T-helper 1 cell treated with Interleukin-12 subunit alpha and Interleukin-12 subunit beta and Interleukin-4 antibody, amounts not matched to agents 30 μg/mL and 1 μg/mL, for 36 hours (primary cell): ENCODE results near the gene MCEMP1.

Experiments used
- H3K27ac Mint-ChIP-seq: one replicate; pipeline ENCODE4 v1.8.0; 2021; ENCODE audit warnings: mild to moderate bottlenecking, mixed read lengths
- H3K27me3 Mint-ChIP-seq: one replicate; pipeline ENCODE4 v1.8.0; 2021; ENCODE audit warnings: low read depth, mixed read lengths
- H3K36me3 Mint-ChIP-seq: one replicate; pipeline ENCODE4 v1.8.0; 2021; ENCODE audit warnings: low read depth, mixed read lengths
- H3K4me1 Mint-ChIP-seq: one replicate; pipeline ENCODE4 v1.8.0; 2021; ENCODE audit warnings: low read depth, mixed read lengths
- H3K4me3 Mint-ChIP-seq: one replicate; pipeline ENCODE4 v1.8.0; 2021; ENCODE audit warnings: mild to moderate bottlenecking, moderate library complexity, mixed read lengths
- H3K9me3 Mint-ChIP-seq: one replicate; pipeline ENCODE4 v1.8.0; 2021; ENCODE audit warnings: mixed read lengths

The MCEMP1 gene

GRCh38 chr19:7674010-7675005 is 2.6 kb upstream of the MCEMP1 start:
- H3K4me3 Mint-ChIP-seq, result no peak overlapping the region
- H3K9me3 Mint-ChIP-seq, result no peaks in the 10 kb centered on the region
- peaks cover 47% of the 10 kb centered on the region for H3K27me3 Mint-ChIP-seq
- H3K27ac Mint-ChIP-seq, result no peak overlapping the region
- H3K4me1 Mint-ChIP-seq, result peaks cover 26% of the 10 kb centered on the region
- H3K36me3 Mint-ChIP-seq, result no peaks in the 10 kb centered on the region

GRCh38 chr19:7676376-7676775 is 514 bp upstream of the MCEMP1 start:
- peak overlapping the region; percentile 31 for H3K4me3 Mint-ChIP-seq
- peaks cover 31% of the 10 kb centered on the region for H3K4me1 Mint-ChIP-seq

GRCh38 chr19:7677669-7678311 is 900 bp downstream of the MCEMP1 start:
- peak overlapping the region; percentile 50 for H3K27ac Mint-ChIP-seq
- H3K36me3 Mint-ChIP-seq, result peaks cover 6% of the 10 kb centered on the region
- peaks cover 36% of the 10 kb centered on the region for H3K4me1 Mint-ChIP-seq
- H3K27me3 Mint-ChIP-seq, result peaks cover 29% of the 10 kb centered on the region
- H3K9me3 Mint-ChIP-seq, result no peaks in the 10 kb centered on the region
- no peak overlapping the region for H3K4me3 Mint-ChIP-seq

More at GRCh38 chr19:7676376-7676775, 514 bp upstream of the MCEMP1 start:
- Mint-ChIP-seq H3K36me3 (no peaks in the 10 kb centered on the region), H3K27me3 (peaks cover 34% of the 10 kb centered on the region), H3K9me3 (no peaks in the 10 kb centered on the region), H3K27ac (no peak overlapping the region)

GRCh38 chr19:7678971-7679751 is 2.3 kb downstream of the MCEMP1 start:
- peak overlapping the region; percentile 43 for H3K4me3 Mint-ChIP-seq
- H3K36me3 Mint-ChIP-seq, result peaks cover 7% of the 10 kb centered on the region
- H3K4me1 Mint-ChIP-seq, result peaks cover 36% of the 10 kb centered on the region
- H3K9me3 Mint-ChIP-seq, result no peaks in the 10 kb centered on the region
- peaks cover 26% of the 10 kb centered on the region for H3K27me3 Mint-ChIP-seq
- peak overlapping the region; percentile 67 for H3K27ac Mint-ChIP-seq

- no peaks in the 10 kb centered on the region for H3K9me3 Mint-ChIP-seq
- H3K27ac Mint-ChIP-seq, result peak overlapping the region; percentile 67
- H3K4me1 Mint-ChIP-seq, result peaks cover 34% of the 10 kb centered on the region
- peaks cover 7% of the 10 kb centered on the region for H3K36me3 Mint-ChIP-seq
- H3K27me3 Mint-ChIP-seq, result peaks cover 22% of the 10 kb centered on the region
- peak overlapping the region; percentile 58 for H3K4me3 Mint-ChIP-seq
Observed at GRCh38 chr19:7679771-7680605, 3.1 kb downstream of the MCEMP1 start.

- Mint-ChIP-seq H3K4me3 (peak within 1 kb of the TSS; percentile 90), H3K4me1 (peaks cover 33% of the 10 kb centered on the region), H3K27ac (peak within 1 kb of the TSS; percentile 93), H3K9me3 (no peaks in the 10 kb centered on the region), H3K36me3 (peaks cover 10% of the 10 kb centered on the region), H3K27me3 (peaks cover 21% of the 10 kb centered on the region)
Observed at GRCh38 chr19:7680606-7681339, 3.9 kb downstream of the MCEMP1 start, which contains the start of gene TRAPPC5. Gene TRAPPC5, plus strand, starts transcription at chr19:7680833. Its CDS starts 1,421 bp downstream, at chr19:7682254.

GRCh38 chr19:7681340-7682174 is 4.7 kb downstream of the MCEMP1 start:
- H3K4me3 Mint-ChIP-seq, result peak overlapping the region; percentile 90
- peaks cover 15% of the 10 kb centered on the region for H3K27me3 Mint-ChIP-seq
- H3K4me1 Mint-ChIP-seq, result peaks cover 30% of the 10 kb centered on the region
- H3K27ac Mint-ChIP-seq, result peak overlapping the region; percentile 93
- peaks cover 10% of the 10 kb centered on the region for H3K36me3 Mint-ChIP-seq
- no peaks in the 10 kb centered on the region for H3K9me3 Mint-ChIP-seq

GRCh38 chr19:7682175-7682855 is 5.4 kb downstream of the MCEMP1 start:
- Mint-ChIP-seq H3K9me3 (no peaks in the 10 kb centered on the region), H3K27ac (no peak overlapping the region), H3K4me1 (peaks cover 23% of the 10 kb centered on the region)

GRCh38 chr19:7685546-7686445 is 8.9 kb downstream of the MCEMP1 start:
- Mint-ChIP-seq H3K9me3 (no peaks in the 10 kb centered on the region), H3K27me3 (no peaks in the 10 kb centered on the region), H3K4me1 (peaks cover 7% of the 10 kb centered on the region), H3K4me3 (no peak overlapping the region), H3K36me3 (peaks cover 11% of the 10 kb centered on the region), H3K27ac (no peak overlapping the region)

More at GRCh38 chr19:7682175-7682855, 5.4 kb downstream of the MCEMP1 start:
- H3K4me3 Mint-ChIP-seq, result peak overlapping the region; percentile 90
- H3K36me3 Mint-ChIP-seq, result peaks cover 11% of the 10 kb centered on the region
- H3K27me3 Mint-ChIP-seq, result peaks cover 9% of the 10 kb centered on the region

GRCh38 chr19:7687177-7687576 is 10.3 kb downstream of the MCEMP1 start:
- Mint-ChIP-seq H3K27ac (no peak overlapping the region), H3K4me3 (no peak overlapping the region)

GRCh38 chr19:7689165-7689564 is 12.3 kb downstream of the MCEMP1 start:
- no peak overlapping the region for H3K27ac Mint-ChIP-seq
- H3K4me3 Mint-ChIP-seq, result no peak overlapping the region
- H3K4me1 Mint-ChIP-seq, result no peaks in the 10 kb centered on the region
- H3K9me3 Mint-ChIP-seq, result no peaks in the 10 kb centered on the region
- peaks cover 5% of the 10 kb centered on the region for H3K36me3 Mint-ChIP-seq
- no peaks in the 10 kb centered on the region for H3K27me3 Mint-ChIP-seq

More at GRCh38 chr19:7687177-7687576, 10.3 kb downstream of the MCEMP1 start:
- H3K9me3 Mint-ChIP-seq, result no peaks in the 10 kb centered on the region
- H3K36me3 Mint-ChIP-seq, result peaks cover 9% of the 10 kb centered on the region
- H3K4me1 Mint-ChIP-seq, result no peaks in the 10 kb centered on the region
- H3K27me3 Mint-ChIP-seq, result no peaks in the 10 kb centered on the region
